Stimulated activated CD4-positive, alpha-beta T cell treated with anti-CD3 and anti-CD28 coated beads, Interleukin-2, amount 100 ng/mL, for 24 hours (primary cell): Measurements from ENCODE around the gene HIPK3.

Experiments used
- DNase-seq, 2 donors: peaks; one replicate each; pipeline ENCODE4 v3.0.0-alpha.2; 2020

HIPK3 gene

GRCh38 chr11:33309118-33309517, 51.9 kb downstream of the HIPK3 start:
- DNase-seq, result no peak

- no peak for DNase-seq
These were observed 53.7 kb downstream of the HIPK3 start for GRCh38 chr11:33310720-33311500.

- no peak for DNase-seq
These were observed 54.5 kb downstream of the HIPK3 start for GRCh38 chr11:33311680-33312079.

- DNase-seq, result no peak
These were observed 58.6 kb downstream of the HIPK3 start for GRCh38 chr11:33315822-33316221.

GRCh38 chr11:33317662-33318061, 60.5 kb downstream of the HIPK3 start:
- no peak for DNase-seq

GRCh38 chr11:33320016-33320813, 63.0 kb downstream of the HIPK3 start:
- no peak for DNase-seq

GRCh38 chr11:33320814-33321330, 63.7 kb downstream of the HIPK3 start:
- DNase-seq, result no peak

GRCh38 chr11:33321422-33321821, 64.2 kb downstream of the HIPK3 start:
- DNase-seq, result no peak

GRCh38 chr11:33323421-33323820, 66.2 kb downstream of the HIPK3 start:
- no peak for DNase-seq

- no peak for DNase-seq
These were observed 67.3 kb downstream of the HIPK3 start for GRCh38 chr11:33324302-33324985.

GRCh38 chr11:33325451-33325850, 68.3 kb downstream of the HIPK3 start:
- no peak for DNase-seq

- DNase-seq, result peak; percentile 24 to 28
These were observed 72.6 kb downstream of the HIPK3 start for GRCh38 chr11:33329705-33330329.

GRCh38 chr11:33333816-33334215, 76.6 kb downstream of the HIPK3 start:
- no peak for DNase-seq

GRCh38 chr11:33334627-33335026, 77.4 kb downstream of the HIPK3 start:
- DNase-seq, result no peak

GRCh38 chr11:33339247-33339646, 82.1 kb downstream of the HIPK3 start:
- no peak for DNase-seq

GRCh38 chr11:33344611-33345010, 87.4 kb downstream of the HIPK3 start:
- DNase-seq, result no peak

GRCh38 chr11:33347490-33348125, 90.4 kb downstream of the HIPK3 start:
- DNase-seq, result no peak

GRCh38 chr11:33350287-33350686, 93.1 kb downstream of the HIPK3 start:
- DNase-seq, result no peak

GRCh38 chr11:33358150-33358831, 101.1 kb downstream of the HIPK3 start:
- DNase-seq, result no peak

- no peak for DNase-seq
These were observed 103.5 kb downstream of the HIPK3 start for GRCh38 chr11:33360642-33361041.

- DNase-seq, result no peak
These were observed 105.1 kb downstream of the HIPK3 start for GRCh38 chr11:33362051-33362910.
